Stimulated activated CD4-positive, alpha-beta T cell treated with anti-CD3 and anti-CD28 coated beads, Interleukin-15, amount 100 ng/mL, for 24 hours (primary cell): ENCODE results near the gene TSKS.

Source experiments
- DNase-seq: peaks from one replicate; pipeline ENCODE4 v3.0.0-alpha.2; 2020

The TSKS gene

DNA sequence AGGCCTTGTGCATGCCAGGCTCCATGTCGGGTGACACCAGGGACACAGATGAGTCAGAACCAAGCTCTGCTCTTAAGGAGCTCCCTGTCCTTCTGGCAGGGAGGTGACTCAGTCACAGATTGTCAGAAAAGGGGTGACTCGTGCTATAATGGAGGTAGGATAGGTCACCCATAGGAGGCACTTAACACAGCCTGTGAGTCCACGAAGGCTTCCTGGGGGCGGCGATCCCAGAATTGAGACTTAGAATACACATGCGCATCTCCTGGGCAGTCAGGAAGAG is 30.4 kb upstream of the TSKS start:
- DNase-seq, result peak; percentile 39

DNA sequence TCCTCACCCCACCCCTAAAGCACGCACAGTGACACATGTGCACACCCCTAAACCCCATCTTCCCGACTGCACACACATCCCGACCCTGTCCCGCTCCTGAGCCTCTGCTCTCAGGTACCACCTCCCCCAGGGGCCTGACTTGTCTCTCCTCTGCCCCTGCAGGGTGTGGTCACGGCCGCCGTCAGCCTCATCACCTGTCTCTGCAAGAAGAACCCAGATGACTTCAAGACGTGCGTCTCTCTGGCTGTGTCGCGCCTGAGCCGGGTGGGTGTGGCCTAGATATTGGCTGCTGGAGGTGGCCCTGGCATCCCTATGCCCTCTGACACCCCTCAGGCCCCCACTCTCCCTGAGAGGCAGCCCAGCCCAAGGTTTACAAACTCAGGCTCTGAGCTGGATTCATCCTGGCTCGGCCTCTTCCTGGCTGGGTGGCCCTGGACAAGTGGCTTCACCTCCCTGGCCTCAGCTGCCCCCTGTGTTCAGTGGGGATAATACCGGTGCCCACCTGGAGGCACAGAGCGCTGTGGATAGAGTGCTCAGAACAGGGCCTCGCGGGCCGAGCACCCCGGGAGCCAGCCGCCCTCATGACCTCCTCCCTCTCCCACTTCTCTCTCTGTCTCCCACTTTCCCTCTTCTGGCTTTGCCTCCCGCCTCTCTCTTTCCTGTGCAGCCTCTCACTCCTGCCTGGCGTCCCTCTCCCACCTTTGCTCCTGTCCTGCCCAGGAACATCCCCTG is 29.9 kb upstream of the TSKS start:
- no peak for DNase-seq

DNA sequence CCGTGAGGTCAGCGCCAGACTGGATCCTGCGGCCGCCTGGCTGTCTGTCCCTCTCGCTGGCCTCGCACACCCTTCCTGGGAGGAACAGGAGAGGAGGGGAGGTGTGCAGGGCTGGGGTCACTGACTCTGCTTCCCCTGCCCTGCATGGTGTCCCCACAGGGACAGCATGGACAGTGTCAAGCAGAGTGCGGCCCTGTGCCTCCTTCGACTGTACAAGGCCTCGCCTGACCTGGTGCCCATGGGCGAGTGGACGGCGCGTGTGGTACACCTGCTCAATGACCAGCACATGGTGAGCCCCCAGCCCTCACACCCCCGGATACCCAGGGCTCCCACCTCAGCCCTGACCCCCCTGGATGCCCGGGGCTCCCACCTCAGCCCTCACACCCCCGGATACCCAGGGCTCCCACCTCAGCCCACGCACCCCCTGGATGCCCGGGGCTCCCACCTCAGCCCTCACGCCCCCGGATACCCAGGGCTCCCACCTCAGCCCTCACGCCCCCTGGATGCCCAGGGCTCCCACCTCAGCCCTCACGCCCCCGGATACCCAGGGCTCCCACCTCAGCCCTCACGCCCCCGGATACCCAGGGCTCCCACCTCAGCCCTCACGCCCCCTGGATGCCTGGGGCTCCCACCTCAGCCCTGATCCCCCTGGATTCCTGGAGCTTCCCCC is 28.8 kb upstream of the TSKS start:
- DNase-seq, result no peak

DNA sequence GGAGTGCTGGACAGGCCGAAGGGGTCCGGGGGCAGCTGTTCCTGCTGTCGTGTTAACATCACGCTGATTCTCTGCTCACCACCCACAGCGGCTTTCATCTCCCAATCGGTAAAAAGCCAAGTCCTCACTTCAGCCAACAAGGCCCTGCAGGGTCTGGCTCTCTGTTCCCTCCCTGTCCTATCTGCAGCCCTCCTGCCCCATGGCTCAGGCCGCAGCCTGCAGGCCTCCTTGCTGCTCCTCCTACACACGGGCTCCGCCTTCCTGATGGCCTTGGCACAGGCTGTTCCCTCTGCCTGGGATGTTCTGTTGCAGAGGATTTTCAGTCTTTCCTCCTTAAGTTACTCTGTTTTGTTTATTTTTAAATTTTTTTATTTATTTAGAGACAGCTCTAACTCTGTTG is 27.8 kb upstream of the TSKS start:
- DNase-seq, result no peak

DNA sequence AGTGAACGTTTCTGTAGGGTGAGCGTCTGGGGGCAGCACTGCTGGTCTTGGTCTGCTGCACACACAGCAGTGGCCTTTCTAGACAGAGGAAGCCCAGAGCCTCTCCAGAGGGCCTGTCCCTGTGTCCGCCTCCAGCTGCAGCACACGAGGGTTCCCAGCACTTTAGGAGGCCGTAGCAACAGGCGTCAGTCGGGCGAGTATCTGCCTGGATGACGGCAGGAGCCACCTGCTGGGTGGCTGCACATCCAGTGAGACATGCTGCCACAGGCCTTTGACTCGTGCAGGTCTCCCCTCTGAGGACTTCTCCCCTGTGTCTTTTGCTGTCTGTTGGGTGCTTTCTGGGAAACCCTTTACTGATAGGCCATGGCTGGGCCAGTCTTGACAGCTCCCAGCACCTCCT is 25.8 kb upstream of the TSKS start:
- DNase-seq, result no peak

DNA sequence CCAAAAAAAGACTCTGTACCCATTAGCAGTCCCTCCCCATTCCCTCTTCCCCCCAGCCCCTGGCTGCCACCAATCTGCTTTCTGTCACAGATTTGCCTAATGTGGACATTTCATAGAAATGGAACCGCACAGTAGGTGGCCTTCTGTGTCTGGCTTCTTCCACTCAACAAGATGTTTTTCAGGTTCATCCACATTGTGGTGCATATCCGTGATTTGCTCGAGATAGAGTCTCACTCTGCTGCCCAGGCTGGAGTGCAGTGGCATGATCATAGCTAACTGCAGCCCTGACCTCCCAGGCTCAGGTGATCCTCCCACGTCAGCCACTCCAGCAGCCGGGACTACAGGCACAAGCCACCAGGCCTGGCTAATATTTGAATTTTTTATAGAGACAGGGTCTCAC is 24.6 kb upstream of the TSKS start:
- DNase-seq, result no peak

DNA sequence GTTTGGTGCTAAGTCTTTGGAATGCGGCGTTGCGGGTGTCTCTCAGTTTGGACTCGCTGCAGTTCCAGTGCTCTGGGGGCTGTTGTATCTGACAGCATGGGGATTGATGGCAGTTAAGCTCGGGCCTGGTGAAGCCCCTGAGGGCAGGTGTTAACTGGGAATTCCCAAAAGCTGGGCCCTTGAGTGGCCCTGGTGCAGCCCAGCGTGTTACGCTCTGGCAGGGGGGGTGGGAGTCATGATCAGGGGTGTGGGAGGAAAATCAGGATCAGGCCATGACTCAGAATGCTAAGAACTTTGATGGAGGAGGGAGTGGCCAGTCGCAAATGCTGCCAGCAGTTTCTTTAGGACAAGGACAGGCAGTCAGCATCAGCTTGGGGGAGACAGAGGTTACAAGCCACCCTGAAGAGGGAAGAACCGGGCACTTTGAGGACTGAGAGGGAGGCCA is 23.3 kb upstream of the TSKS start:
- DNase-seq, result no peak

DNA sequence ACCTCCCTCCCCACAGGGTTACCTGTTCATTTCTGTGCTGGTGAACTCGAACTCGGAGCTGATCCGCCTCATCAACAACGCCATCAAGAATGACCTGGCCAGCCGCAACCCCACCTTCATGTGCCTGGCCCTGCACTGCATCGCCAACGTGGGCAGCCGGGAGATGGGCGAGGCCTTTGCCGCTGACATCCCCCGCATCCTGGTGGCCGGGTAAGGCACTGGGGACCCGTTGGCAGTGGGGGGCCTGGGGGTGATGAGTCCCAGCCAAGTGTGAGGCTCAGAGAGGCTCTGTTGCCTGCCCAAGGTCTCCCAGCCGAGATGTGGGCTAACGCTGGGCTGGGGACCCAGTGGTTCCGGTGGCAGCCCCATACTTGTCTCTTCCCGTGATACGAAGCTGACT is 19.4 kb upstream of the TSKS start:
- DNase-seq, result no peak

DNA sequence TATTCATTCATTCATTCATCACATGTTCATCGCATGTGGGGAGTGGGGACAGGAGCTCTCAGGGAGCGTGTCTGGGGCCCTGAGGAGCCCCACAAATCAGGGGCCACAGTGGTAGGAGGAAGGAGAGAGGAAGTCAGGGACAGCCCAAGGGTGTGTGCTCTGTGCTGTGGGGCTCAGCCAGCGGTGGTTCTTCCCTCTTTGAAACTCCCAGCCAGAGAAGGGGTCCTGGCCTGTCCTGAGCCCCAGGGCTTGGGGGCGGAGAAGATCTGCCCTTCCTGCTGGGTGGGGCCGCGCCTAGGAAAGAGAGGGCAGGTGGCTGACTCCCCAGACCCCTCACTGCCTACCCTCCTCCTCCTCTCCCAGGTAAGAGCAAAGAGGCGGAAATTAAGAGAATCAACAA is 18.3 kb upstream of the TSKS start:
- no peak for DNase-seq

DNA sequence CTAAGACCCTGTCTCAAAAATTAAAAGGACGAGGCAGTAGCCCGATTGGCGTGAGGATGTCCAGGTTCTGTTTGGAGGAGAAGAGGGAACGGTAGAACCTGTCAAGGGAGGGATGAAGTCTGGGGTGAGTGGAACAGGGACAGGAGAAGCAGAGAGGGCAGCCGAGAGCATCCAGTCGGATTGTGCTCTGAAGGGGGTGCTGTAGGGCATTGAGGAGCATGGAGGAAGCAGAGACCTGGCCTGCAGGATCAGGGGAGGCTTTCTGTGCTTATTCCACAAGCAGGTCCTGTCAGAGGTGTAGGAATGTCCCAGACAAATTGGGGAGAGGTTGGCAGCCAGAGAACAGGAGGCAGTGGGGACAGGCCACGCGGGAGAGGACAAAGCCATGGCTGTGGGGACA is 17.8 kb upstream of the TSKS start:
- no peak for DNase-seq

DNA sequence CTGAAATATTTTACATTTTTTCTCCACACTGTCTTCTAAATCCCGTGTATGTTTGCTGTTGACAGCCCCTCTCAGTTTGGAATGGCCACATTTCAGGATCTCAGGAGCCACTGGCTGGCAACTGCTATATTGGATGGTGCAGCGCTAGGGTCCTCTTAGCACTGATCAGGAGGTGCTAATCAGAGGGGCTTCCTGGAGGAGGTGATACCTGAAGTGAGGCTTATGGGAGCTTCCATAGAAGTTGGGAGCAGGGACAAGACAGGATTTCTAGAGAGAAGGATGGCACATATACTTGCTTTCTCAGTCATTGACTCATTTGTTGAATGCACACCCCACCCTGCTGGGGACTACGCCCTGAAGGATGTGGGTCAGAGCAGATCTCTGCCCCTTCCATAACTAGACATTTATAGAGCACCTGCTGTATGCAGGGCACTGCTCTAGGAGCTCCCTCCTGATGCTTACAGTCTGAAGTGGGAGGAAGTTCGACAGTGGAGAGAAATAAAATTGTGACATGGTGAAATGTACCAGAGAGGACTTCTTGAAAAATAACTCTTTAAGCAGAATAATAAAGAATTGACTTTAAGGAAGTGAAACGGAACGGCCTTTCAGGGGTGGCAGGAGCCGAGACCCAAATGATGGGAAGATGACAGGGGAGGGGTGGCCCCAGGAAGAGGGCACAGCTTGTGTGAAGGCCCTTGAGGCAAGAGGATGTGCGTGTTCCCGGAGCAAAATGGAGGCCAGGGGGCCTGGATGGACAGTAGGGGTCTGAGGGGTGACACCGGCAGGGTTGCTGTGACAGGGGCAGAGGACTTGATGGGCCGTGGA is 16.8 kb upstream of the TSKS start:
- no peak for DNase-seq

DNA sequence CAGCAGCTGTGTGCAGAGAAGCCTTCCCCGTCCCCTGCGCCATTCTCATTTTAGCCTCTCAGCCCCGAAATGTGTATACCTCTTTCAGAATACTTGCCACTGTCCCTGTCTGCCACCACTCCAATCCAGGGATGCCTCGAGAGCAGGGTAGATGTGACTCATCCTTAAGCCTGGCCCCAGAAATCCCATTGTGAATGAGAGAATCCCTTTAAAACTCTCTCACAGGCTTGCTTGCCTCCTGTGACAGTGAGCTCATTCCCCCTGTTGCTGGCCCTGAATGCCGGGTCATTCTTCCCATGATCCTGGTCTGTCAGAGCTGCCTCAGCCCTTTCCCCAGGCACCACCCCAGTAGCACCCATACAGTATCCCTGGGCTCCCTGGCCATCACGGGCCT is 13.3 kb upstream of the TSKS start:
- no peak for DNase-seq

DNA sequence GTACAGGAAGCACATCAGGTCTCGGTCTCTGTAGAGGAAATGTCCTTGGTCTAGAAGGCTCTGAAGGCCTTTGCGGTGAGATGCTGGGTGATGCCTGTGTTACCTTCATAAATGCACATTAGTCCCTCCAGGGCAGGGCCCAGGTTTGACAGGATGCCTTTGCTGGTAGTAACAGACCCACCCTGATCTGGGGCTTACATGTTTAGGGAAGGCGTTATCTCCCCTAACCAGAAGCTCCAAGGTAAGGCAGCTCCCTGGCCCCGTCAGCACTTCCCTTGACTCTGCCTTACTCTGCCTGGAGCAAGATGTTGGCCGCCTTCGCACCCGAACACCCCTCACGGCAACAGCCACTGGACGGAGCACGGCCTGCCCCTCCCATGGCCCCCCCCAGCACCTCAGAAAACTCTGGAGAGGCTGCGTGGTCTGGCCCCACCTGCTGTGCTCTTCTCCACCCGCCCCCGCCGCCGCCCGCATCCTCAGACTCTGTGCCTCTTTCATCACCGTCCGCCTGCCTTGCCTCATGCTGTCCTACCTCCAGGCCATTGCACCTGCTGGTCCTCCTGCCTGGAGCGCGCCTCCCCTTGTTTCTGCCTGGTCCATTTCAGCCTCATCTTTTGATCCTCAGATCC is 12.8 kb upstream of the TSKS start:
- no peak for DNase-seq

DNA sequence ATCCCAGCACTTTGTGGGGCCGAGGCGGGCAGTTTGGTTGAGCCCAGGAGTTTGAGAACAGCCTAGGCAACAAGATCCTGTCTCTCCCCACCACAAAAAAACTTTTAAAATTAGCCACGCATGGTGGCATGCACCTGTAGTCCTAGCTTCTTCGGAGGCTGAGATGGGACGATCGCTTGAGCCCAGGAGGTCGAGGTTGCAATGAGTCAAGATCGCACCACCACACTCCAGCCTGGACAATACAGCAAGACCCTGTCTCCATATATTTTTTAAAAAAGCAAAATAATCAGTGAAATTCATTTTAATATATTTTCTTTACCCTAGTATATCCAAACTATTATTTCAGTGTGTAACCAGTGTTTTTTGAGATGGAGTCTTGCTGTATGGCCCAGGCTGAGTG is 11.9 kb upstream of the TSKS start:
- DNase-seq, result no peak

DNA sequence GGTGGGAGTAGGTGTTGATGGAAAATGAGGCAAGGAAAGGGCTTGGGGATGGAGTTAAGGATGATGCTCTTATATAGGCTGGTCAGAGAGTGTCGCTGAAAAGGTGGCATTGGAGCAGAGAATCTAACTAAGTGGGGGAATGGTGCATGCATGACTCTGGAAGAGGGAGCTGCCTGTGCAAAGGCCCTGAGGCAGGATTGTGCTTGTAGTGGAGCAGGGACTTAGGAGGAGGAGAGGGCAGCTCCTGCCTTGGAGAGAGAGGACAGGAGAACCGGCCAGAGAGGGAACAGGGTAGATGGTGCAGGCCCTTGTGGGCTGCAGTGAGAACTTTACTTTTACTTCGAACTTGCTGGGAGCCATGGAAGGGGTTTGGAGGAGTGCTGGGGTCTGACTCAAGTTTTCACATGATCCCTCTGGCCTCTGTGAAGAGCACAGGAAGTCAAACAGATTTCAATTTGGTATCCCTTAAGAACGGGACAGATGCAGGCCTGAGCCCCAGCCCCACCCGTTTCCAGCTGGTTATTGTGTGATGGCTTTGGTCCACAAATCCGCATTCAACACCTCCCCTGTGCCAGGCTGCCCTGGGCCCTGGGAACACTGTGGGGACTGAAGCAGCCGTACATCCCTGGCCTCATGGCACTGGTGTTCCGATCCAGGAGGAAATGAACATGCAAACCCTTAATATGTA is 10.7 kb upstream of the TSKS start:
- DNase-seq, result no peak

DNA sequence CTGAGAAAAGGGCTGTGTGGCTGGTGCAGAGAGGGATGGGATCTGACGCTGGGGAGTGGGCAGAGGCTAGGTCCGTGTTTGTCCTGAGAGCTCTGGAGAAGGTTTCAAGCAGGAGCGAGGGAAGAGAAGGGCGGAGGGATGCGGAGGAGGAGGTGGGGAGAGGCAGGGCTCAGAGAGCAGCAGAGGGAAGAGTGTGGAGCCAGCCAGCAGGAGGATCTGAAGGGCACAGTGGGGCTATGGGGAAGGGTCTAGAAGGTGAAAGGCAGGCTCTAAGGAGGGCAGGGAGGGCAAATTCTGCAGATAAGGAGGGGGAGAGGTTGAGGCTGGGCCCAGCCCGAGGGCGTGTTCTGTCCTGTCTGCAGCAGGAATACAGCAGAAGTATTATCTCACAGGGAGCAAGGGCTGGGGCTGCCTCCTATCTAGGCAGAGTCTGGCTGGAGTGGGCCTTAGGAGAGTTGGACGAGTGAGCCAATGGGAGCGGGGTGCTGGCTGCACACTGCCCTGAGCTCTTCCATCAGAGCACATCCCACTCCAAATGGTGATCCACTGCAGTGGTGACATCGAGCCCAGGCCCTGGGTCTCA is 9.8 kb upstream of the TSKS start:
- no peak for DNase-seq

DNA sequence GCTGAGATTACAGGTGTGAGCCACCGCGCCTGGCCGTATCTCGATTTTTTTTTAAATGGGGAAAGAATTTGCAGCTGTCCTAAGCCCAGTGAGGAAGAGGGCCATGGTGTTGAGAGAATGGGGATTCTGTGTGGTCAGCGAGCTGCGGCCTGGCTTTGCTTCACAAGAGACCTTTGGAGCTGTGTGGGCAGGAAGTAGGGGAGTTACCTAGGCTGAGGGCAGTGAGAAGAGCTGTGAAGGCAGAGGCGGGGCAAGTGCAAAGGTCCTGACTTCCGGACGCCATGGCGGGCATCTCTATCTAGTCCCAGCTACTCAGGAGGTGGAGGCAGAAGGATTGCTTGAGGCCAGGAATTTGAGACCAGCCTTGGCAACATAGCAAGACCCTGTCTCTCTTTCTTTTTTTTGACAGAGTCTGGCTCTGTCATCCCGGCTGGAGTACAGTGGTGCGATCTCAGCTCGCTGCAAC is 8.6 kb upstream of the TSKS start:
- DNase-seq, result no peak

DNA sequence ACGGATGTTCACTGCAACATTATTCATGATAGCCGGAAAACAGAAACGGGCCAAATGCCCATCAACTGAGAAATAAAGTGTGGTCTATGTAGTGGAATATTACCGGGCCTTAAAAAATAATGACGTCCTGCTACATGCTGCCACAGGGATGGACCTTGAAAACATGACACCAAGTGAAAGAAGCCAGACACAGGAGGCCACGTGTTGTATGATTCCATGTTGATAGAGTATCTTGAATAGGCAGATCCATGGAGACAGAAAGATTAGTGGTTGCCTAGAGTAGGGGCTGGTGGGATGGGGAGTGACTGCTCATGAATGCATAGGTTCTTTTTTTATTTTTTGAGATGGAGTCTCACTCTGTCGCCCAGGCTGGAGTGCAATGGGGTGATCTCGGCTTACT is 7.4 kb upstream of the TSKS start:
- no peak for DNase-seq

DNA sequence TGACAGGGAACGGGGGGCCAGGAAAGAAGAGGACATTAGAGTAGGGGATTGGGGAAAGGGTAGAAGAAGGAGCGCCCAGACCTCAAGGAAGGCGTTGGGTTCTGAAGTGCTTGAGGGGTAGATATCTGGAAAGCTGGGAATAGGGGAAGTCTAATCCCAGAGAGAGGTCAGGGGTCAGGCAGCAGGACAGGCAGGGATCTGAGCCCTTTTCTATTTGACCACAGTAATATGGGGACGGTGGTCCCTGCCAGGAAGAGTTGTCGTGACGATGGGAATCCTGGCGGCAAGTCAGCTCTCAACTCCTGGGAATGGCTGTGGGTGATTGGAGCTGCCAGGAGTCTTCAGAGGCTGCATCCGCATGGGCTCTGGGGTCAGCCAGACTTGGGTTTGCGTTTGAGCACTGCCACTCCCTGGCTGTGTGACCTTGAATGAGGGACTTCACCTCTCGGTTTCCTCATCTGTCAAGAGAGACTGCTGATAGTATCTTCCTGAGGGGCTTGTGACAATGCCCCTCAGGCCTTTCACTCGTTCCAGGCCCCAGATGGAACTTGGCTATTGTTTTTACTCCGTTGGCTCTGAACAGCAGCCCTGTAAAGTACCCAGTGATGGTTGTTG is 5.0 kb upstream of the TSKS start:
- no peak for DNase-seq

DNA sequence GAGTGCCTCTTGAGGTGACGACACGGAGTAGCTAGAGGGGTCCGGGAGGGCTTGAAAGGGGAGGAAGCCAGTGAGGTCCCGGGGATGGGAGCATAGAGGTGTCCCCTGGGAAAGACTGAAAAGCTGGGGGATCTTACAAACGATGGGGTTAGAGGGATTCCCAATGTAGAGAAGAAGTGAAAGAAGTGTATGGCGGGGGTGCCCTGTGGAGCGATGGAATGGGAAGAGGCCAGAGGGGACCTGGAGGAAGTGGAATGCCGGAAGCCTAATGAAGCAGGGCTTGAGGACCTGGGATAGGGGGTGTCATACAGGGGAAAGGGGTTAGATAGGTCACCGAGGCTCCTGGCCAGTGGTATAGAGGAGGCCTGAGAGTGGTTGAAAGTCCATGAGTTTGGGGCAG is 4.3 kb upstream of the TSKS start:
- no peak for DNase-seq

DNA sequence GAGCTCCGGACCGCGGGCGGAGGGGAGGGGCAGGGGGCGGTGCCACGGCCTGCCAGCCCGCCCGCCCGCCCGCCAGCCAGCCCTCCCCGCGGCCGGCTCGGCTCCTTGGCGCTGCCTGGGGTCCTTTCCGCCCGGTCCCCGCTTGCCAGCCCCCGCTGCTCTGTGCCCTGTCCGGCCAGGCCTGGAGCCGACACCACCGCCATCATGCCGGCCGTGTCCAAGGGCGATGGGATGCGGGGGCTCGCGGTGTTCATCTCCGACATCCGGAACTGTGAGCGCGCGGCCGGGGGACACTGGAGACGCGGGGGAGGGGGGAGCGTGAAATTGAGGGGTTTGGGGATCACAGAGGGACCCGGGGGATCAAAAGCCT is 3.8 kb upstream of the TSKS start, which contains the start of gene AP2A1:
Gene AP2A1, plus strand, starts transcription at position 72 of the 370 bp plus-strand sequence. Its CDS starts 133 bp downstream, at position 205.
- no peak for DNase-seq
